HG02885 (cell line): ENCODE results near the gene ANKRD36C.
A peak's percentile ranks its signal among the peaks of the same experiment; 100 is the strongest.
"Not testable (repeated sequence)": the region's sequence is repeated elsewhere in the genome, so short reads cannot be mapped to it uniquely, and the experiment has no call there.

Experiments used
- ATAC-seq: cut with Tn5 transposase; IDR thresholded peaks from one replicate; pipeline ENCODE4 v1.9.1; 2021; ENCODE audit warnings: mild to moderate bottlenecking; ENCODE audit not compliant: unreplicated experiment, poor library complexity

The ANKRD36C gene

GRCh38 chr2:96009833-96010232 lies 18.2 kb upstream of the ANKRD36C start:
- ATAC-seq, result not testable (repeated sequence)

- ATAC-seq, result not testable (repeated sequence)
Observed at GRCh38 chr2:96008051-96008450, 16.4 kb upstream of the ANKRD36C start.

DNA sequence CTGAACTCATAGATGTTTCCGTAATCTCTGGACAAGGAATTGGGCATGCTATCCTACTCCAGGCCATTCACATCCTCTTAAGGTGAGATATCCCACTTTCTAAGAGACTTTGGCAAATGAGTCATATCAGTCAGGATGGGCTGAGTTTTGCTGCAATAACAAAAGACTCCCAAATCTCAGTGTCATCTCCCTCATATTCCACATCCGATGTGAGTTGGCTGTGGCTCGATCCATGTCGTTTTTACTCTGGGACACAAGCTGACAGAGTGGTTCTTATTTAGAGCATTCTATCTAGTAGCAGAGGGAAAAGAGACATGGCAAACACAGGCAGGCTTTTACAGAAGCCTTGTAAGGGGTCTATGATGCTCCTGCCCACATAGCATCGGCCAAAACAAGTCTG lies 14.6 kb upstream of the ANKRD36C start:
- ATAC-seq, result not testable (repeated sequence)

DNA sequence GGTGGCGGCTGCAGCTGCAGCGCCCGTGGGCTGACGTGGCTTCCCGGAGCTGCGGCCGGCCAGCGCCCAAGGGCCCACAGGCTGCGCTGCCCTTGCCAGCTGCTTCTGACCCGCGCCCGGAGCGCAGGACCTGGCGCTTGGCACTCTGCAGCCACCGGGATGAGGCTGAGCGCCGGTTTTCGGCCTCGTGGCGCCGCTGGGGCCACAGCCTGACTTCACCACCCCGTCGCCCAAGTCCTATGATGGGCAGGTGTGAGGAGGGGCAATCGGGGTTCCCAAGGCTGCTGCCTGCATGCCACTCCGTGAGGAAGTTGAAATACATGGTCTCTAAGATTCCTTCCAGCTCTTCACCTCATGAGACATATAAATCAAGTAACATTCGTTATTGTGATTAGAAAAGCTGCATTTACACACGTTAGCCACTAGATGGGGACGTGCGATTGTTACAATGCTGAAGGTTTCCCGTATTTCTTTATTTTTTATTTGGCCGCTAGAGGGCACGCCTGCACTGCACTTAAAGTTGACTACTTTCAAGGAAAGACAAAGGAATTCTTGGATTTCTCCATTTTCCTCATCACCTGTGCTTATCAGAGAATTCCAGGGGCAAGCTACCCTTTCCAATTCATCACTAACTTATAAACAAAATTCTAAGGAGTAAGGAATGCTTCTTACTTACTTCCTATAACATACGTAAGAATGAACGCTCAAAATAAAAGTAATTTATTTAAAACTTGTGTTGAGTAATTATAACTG lies 1.1 kb upstream of the ANKRD36C start:
- peak; percentile 52 for ATAC-seq

- peak; percentile 58 for ATAC-seq
Observed at GRCh38 chr2:95992102-95992501, 478 bp upstream of the ANKRD36C start.

DNA sequence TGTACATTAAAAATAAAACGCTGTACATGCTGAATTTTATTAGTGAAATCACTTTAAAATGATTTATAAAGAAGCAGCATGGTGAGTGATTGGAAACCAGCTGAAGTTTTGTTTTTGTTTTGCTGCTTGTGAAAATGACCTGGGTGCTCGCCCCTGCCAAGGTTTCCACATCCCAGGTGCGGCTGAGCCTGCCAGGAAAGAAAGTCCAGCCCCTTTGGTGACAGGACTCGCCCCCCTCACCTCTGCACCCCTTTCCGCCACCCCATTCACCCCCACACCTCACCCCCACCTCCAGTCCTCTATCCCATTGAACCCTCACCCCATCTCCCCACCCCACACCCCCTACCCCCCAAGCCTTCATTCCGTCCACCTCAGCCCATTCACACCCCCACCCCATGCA lies 740 bp downstream of the ANKRD36C start:
- not testable (repeated sequence) for ATAC-seq

GRCh38 chr2:95951662-95952061 lies 40.0 kb downstream of the ANKRD36C start:
- ATAC-seq, result not testable (repeated sequence)

DNA sequence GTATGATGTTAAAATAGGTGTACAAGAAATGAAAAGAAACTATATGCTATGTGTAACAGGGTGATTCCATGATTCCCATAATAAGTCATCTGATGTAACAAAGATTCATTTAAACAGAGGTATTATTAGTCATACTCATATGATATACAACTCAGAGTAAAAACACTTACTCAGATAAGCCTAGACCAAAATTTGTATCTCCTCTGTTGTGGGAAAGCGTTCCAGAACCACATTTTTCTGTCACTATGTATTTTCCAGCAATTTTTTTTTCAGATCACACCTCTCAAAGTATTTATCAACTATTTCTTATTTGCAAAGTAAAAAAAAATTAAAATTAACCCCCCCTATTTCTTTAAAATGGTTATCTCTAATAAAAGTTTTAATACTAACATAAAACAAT lies 43.6 kb downstream of the ANKRD36C start:
- not testable (repeated sequence) for ATAC-seq

GRCh38 chr2:95939947-95940346 lies 51.7 kb downstream of the ANKRD36C start:
- ATAC-seq, result not testable (repeated sequence)

- not testable (repeated sequence) for ATAC-seq
Observed at GRCh38 chr2:95930740-95931139, 60.9 kb downstream of the ANKRD36C start.

- ATAC-seq, result not testable (repeated sequence)
Observed at GRCh38 chr2:95917007-95917406, 74.6 kb downstream of the ANKRD36C start.

DNA sequence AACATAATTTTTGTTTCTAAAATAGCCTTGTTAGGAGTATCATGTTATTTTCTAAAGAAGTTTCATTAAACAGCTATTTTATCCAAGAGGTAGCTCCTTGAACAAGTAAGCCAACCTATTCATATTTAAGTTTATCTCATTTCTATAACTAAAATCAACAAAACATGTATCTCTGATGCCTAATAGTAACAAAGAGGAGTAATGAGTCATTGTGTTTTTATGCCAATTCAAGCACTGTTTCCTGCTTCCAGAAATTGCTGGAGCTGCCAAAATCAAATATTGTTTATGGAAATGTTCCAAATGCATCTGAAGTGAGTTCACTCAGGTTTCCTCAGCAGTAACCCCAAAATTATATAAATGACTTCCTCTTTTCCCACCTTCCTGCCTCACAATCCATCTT lies 76.5 kb downstream of the ANKRD36C start:
- ATAC-seq, result not testable (repeated sequence)

DNA sequence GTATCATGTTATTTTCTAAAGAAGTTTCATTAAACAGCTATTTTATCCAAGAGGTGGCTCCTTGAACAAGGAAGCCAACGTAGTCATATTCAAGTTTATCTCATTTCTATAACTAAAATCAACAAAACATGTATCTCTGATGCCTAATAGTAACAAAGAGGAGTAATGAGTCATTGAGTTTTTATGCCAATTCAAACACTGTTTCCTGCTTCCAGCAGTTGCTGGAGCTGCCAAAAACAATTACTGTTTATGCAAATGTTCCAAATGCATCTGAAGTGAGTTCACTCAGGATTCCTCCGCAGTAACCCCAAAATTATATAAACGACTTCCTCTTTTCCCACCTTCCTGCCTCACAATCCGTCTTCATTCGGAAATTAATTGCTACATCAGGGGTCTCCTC lies 80.2 kb downstream of the ANKRD36C start:
- not testable (repeated sequence) for ATAC-seq

DNA sequence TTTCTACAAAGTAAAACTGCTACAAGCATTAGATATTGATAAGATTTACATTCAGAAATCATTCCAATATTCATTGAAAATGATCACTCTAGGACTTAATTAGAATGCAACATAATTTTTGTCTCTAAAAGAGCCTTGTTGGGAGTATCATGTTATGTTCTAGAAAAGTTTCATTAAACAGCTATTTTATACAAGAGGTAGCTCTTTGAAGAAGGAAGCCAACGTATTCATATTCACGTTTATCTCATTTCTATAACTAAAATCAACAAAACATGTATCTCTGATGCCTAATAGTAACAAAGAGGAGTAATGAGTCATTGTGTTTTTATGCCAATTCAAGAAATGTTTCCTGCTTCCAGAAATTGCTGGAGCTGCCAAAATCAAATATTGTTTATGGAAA lies 97.2 kb downstream of the ANKRD36C start:
- ATAC-seq, result not testable (repeated sequence)

GRCh38 chr2:95867929-95868328 lies 123.7 kb downstream of the ANKRD36C start:
- ATAC-seq, result not testable (repeated sequence)

DNA sequence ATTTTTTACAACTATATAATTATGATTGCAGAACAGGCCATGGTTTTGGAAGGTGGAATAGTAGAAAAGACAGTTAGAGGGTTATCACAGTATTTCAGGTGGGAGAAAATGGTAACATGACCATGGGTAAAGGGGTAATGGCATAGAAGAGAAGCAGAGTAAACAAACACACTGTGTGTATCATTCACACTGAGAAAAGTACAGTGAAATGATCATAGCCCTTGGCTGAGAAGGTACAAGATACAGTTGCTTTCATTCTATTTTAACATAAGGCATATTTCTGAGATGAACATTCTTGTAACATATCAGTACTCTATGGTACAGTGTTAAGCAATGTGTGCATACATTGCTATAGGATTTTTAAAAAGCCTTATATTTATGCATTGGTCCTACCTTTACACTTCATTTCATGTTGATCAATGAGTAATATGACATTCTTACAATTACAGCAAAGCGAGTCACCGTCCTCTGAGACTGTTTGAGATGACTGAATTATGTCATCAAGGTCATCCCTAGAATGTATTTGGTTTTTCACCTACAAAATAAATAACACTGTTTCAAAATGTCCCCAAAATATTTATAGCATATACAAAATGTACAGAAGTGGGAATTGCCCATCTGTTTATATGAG lies 124.5 kb downstream of the ANKRD36C start:
- ATAC-seq, result not testable (repeated sequence)

DNA sequence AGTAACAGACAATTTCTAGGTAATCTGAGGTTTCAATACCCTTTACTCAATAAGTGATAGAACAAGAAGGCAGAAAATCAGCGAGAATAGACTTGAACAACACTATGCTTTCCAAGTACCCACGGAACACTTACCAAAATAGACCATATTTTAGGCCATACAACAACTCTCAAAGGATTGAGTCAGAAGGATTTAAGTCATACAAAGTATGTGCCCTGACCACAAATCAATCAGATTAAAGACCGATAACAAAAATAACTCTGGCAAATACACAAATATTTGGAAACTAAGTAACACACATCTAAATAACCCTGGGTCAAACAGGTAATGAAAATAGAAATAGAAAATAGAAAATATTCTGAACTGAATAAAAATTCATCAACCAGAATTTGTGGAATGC lies 129.5 kb downstream of the ANKRD36C start:
- not testable (repeated sequence) for ATAC-seq

DNA sequence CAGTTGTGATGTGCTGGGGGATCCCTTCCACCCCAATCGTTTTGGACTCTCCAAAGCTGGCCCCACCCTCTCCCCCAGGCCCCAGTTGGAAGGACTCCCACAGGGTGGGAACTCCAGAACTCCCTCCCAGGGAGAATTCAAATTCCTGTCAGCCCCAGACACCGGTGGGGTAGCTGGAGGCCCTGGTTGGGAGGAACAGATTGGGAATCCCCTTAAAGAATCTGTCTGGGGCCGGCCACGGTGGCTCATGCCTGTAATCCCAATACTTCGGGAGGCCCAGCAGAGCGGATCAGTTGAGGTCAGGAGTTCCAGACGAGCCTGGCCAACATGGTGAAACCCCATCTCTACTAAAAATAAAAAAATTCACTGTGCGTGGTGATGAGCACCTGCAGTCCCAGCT lies 155.5 kb downstream of the ANKRD36C start:
- ATAC-seq, result no peak

DNA sequence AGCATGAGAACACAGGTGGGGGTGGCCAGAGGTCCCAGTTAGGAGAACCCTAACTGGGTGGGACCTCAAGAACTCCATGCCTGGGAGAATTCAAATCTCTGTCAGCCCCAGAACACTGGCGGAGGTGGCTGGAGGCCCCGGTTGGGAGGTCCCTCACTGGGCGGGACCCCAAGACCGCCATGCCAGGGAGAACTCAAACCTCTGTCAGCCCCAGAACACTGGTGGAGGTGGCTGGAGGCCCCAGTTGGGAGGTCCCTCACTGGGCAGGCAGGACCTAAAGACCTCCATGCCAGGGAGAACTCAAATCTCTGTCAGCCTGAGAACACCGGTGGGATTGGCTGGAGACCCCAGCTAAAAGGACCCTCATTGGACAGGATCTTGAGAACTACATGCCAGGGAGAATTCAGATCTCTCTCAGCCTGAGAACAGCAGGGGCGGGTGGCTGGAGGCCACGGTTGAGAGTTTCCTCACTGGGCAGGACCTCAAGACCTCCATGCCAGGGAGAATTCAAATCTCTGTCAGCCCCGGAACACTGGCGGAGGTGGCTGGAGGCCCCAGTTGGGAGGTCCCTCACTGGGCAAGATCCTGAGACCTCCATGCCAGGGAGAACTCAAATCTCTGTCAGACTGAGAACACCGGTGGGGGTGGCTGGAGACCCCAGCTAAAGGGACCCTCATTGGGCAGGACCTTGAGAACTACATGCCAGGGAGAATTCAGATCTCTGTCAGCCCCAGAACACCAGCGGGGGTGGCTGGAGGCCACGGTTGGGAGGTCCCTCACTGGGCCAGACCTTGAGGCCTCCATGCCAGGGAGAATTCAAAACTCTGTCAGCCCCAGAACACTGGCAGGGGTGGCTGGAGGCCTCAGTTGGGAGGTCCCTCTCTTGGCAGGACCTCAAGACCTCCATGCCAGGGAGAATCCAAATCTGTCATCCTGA lies 157.3 kb downstream of the ANKRD36C start:
- not testable (repeated sequence) for ATAC-seq

DNA sequence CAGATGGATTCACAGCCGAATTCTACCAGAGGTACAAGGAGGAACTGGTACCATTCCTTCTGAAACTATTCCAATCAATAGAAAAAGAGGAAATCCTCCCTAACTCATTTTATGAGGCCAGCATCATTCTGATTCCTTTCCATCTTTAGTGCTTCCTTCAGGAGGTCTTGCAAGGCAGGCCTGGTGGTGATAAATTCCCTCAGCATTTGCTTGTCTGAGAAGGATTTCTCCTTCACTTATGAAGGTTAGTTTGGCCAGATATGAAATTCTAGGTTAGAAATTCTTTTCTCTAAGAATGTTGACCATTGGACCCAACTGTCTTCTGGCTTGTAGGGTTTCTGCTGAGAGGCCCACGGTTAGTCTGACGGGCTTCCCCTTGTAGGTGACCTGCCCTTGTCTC lies 167.4 kb downstream of the ANKRD36C start:
- not testable (repeated sequence) for ATAC-seq

DNA sequence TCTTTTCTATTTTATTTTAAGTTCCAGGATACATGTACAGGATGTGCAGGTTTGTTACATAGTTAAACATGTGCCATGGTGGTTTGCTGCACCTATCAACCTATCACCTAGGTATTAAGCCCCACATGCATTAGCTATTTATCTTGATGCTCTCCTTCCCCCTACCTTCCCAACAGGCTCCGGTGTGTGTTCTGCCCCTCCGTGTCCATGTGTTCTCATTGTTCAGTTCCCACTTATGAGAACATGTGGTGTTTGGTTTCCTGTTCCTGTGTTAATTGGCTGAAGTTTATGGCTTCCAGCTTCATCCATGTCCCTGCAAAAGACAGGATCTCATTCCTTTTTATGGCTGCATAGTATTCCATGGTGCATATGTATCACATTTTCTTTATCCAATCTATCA lies 174.1 kb downstream of the ANKRD36C start:
- not testable (repeated sequence) for ATAC-seq
